CD4-positive, alpha-beta T cell (primary cell): ENCODE data around the gene NFATC1. TPM values are rescaled to one million over a fixed set of nuclear protein-coding genes. Genes with fewer than 3 reads are reported as not detected.

ENCODE experiments used
- ATAC-seq: fragments of 200-7000 bp; cut with Tn5 transposase; one replicate; pipeline ENCODE4 v1.10.0; 2022; ENCODE audit warnings: mild to moderate bottlenecking; ENCODE audit not compliant: poor library complexity
- CTCF ChIA-PET: fragments of 350-600 bp; sonication (Branson Sonifier 250); formaldehyde crosslinking; loops from one replicate; lab custom pipeline; 2021; ENCODE audit warnings: antibody characterized with exemption, inconsistent platforms; lab: Charles Lee
- POLR2A ChIA-PET: fragments of 350-600 bp; sonication (Branson Sonifier 250); formaldehyde crosslinking; loops from one replicate; lab custom pipeline; 2021; ENCODE audit warnings: antibody characterized with exemption, inconsistent platforms; lab: Charles Lee
- DNase-seq, 14 experiments: peaks; one replicate each; pipeline ENCODE4 v3.0.0-alpha.2; 2013 to 2020; ENCODE audit warnings: mixed read lengths in 2 of 14
- H3K27ac ChIP-seq, 2 donors: one replicate each; pipeline versions ENCODE4 v1.5.1 to v1.7.0; 2013; ENCODE audit warnings: low read length in 2 of 2, low read depth in 1 of 2, mild to moderate bottlenecking in 1 of 2
- H3K27me3 ChIP-seq, 2 experiments: 1 replicate in 1 of 2; 2 replicates in 1 of 2; pipeline versions ENCODE4 v1.6.1 to v1.7.0; 2013; ENCODE audit warnings: low read length in 2 of 2, control low read depth in 1 of 2, mild to moderate bottlenecking in 1 of 2, moderate library complexity in 1 of 2; ENCODE audit not compliant: insufficient read depth in 2 of 2, control insufficient read depth in 1 of 2
- H3K36me3 ChIP-seq: one replicate; pipeline ENCODE4 v1.6.1; 2013; ENCODE audit warnings: low read length, control low read depth; ENCODE audit not compliant: insufficient read depth
- H3K4me1 ChIP-seq: one replicate; pipeline ENCODE4 v1.6.1; 2013; ENCODE audit warnings: low read length, control low read depth; ENCODE audit not compliant: insufficient read depth
- H3K4me3 ChIP-seq: one replicate; pipeline ENCODE4 v1.5.1; 2013; ENCODE audit warnings: mild to moderate bottlenecking, low read length, moderate library complexity
- H3K9me3 ChIP-seq, 2 experiments: 1 replicate in 1 of 2; 2 replicates in 1 of 2; pipeline versions ENCODE4 v1.6.1 to v1.7.0; 2013; ENCODE audit warnings: low read length in 2 of 2, mild to moderate bottlenecking in 2 of 2, control low read depth in 1 of 2, moderate library complexity in 1 of 2; ENCODE audit not compliant: control insufficient read depth in 1 of 2, insufficient read depth in 1 of 2
- H3K27ac Mint-ChIP-seq: one replicate; pipeline ENCODE4 v1.8.0; 2020; ENCODE audit warnings: mixed read lengths
- H3K27me3 Mint-ChIP-seq: one replicate; pipeline ENCODE4 v1.8.0; 2021; ENCODE audit warnings: mixed read lengths
- H3K36me3 Mint-ChIP-seq: one replicate; pipeline ENCODE4 v1.8.0; 2021; ENCODE audit warnings: low read depth, mixed read lengths
- H3K4me1 Mint-ChIP-seq: one replicate; pipeline ENCODE4 v1.8.0; 2021; ENCODE audit warnings: low read depth, mixed read lengths
- H3K4me3 Mint-ChIP-seq: one replicate; pipeline ENCODE4 v1.8.0; 2020; ENCODE audit warnings: mild to moderate bottlenecking, mixed read lengths
- H3K9me3 Mint-ChIP-seq: one replicate; pipeline ENCODE4 v1.8.0; 2020; ENCODE audit warnings: mixed read lengths
- CTCF ChIP-seq: fragments of 200-600 bp; IDR thresholded peaks from one replicate; pipeline ENCODE4 v1.8.0; 2022; ENCODE audit warnings: antibody characterized with exemption, mild to moderate bottlenecking
- intact Hi-C, 2 experiments: fragments of 100-400 bp; cut with DNase I in 1 of 2; cut with micrococcal nuclease in 1 of 2; formaldehyde crosslinking; loops; one replicate each; pipeline versions ENCODE4 v1.15.1 to v1.9.0; 2023 to 2025; cut with DNase I, micrococcal nuclease
- total RNA-seq, 174 experiments: library from RNA in 2 of 174; stranded (reverse) in 2 of 174; gene quantifications; one replicate each; pipeline ENCODE4 v1.2.3 and lab custom pipeline; 2021 to 2026

Gene NFATC1
- total RNA-seq, 2 experiments from 2014 or later, result 107 to 113 TPM

- no peak overlapping the region for H3K27ac ChIP-seq
- peaks cover 0 to 10% of the 10 kb centered on the region in 2 experiments for H3K9me3 ChIP-seq
- TF ChIP-seq CTCF, result no peak
- no peak for ATAC-seq
- H3K4me1 ChIP-seq, result peaks cover 2% of the 10 kb centered on the region
- intact Hi-C loops, result loop anchor here (5.0 kb wide), 2 partner anchors 39 to 49 kb away; no protein-coding TSS in a partner anchor
- peak in 1 of 14 experiments; percentile 12 for DNase-seq
- ChIA-PET POLR2A (no interaction called here), CTCF (interaction anchor here (0.7 kb wide), 1 partner anchor 126 kb away, joined by 3 read pairs; no protein-coding TSS in a partner anchor)
- no peaks in the 10 kb centered on the region for H3K9me3 Mint-ChIP-seq
- peaks cover 6% of the 10 kb centered on the region for H3K4me1 Mint-ChIP-seq
- no peaks in the 10 kb centered on the region for H3K27me3 Mint-ChIP-seq
- H3K27ac Mint-ChIP-seq, result peak overlapping the region; percentile 75
- no peak overlapping the region for H3K4me3 Mint-ChIP-seq
- no peaks in the 10 kb centered on the region for H3K27me3 ChIP-seq
- H3K4me3 ChIP-seq, result no peak overlapping the region
- H3K36me3 ChIP-seq, result peaks cover 70% of the 10 kb centered on the region
- peaks cover 78% of the 10 kb centered on the region for H3K36me3 Mint-ChIP-seq
Measured at GRCh38 chr18:79468119-79468789, 72.5 kb downstream of the NFATC1 start.

GRCh38 chr18:79469309-79469708 lies 73.6 kb downstream of the NFATC1 start:
- H3K9me3 ChIP-seq, result peaks cover 0 to 12% of the 10 kb centered on the region in 2 experiments
- DNase-seq (no peak), ATAC-seq (no peak)
- TF ChIP-seq CTCF, result no peak
- peaks cover 2% of the 10 kb centered on the region for H3K4me1 ChIP-seq
- H3K4me3 Mint-ChIP-seq, result no peak overlapping the region
- H3K4me3 ChIP-seq, result no peak overlapping the region
- intact Hi-C loops, result loop anchor here (5.0 kb wide), 2 partner anchors 38 to 48 kb away; no protein-coding TSS in a partner anchor
- H3K27me3 Mint-ChIP-seq, result no peaks in the 10 kb centered on the region
- no peaks in the 10 kb centered on the region for H3K9me3 Mint-ChIP-seq
- peaks cover 64% of the 10 kb centered on the region for H3K36me3 ChIP-seq
- H3K27ac Mint-ChIP-seq, result no peak overlapping the region
- H3K27ac ChIP-seq, result no peak overlapping the region
- H3K4me1 Mint-ChIP-seq, result peaks cover 6% of the 10 kb centered on the region
- ChIA-PET POLR2A (no interaction called here), CTCF (no interaction called here)
- no peaks in the 10 kb centered on the region for H3K27me3 ChIP-seq
- H3K36me3 Mint-ChIP-seq, result peaks cover 70% of the 10 kb centered on the region

- DNase-seq (no peak), ATAC-seq (no peak)
- peaks cover 64% of the 10 kb centered on the region for H3K36me3 ChIP-seq
- Mint-ChIP-seq H3K9me3 (no peaks in the 10 kb centered on the region), H3K36me3 (peaks cover 66% of the 10 kb centered on the region), H3K4me1 (peaks cover 6% of the 10 kb centered on the region), H3K27me3 (no peaks in the 10 kb centered on the region), H3K4me3 (no peak overlapping the region), H3K27ac (no peak overlapping the region)
- ChIA-PET CTCF (no interaction called here), POLR2A (no interaction called here)
- no peak for TF ChIP-seq CTCF
- peaks cover 0 to 12% of the 10 kb centered on the region in 2 experiments for H3K9me3 ChIP-seq
- H3K27me3 ChIP-seq, result no peaks in the 10 kb centered on the region
- no peak overlapping the region for H3K4me3 ChIP-seq
- peaks cover 2% of the 10 kb centered on the region for H3K4me1 ChIP-seq
- no peak overlapping the region for H3K27ac ChIP-seq
- intact Hi-C loops, result loop anchor here (5.0 kb wide), 2 partner anchors 37 to 47 kb away; no protein-coding TSS in a partner anchor
Measured at GRCh38 chr18:79469751-79470505, 74.2 kb downstream of the NFATC1 start.
